Mesenchymal stem cell (in vitro differentiated cells and primary cell): ENCODE results near the gene ZDHHC1.
A peak's percentile ranks its signal among the peaks of the same experiment; 100 is the strongest.
"Not testable (repeated sequence)": the region's sequence is repeated elsewhere in the genome, so short reads cannot be mapped to it uniquely, and the experiment has no call there.

ENCODE experiments used
- DNase-seq: peaks from one replicate; pipeline ENCODE4 v3.0.0-alpha.2; 2013
- H2AFZ ChIP-seq: one replicate; pipeline ENCODE4 v1.6.1; 2013; ENCODE audit warnings: low read depth, mild to moderate bottlenecking, control low read depth, inconsistent platforms, low read length, moderate library complexity
- H2AK5ac ChIP-seq: 2 replicates; pipeline ENCODE4 v1.6.1; 2013; ENCODE audit warnings: low read length, moderate library complexity, mild to moderate bottlenecking, inconsistent platforms; ENCODE audit not compliant: severe bottlenecking
- H2BK120ac ChIP-seq: one replicate; pipeline ENCODE4 v1.6.1; 2013; ENCODE audit warnings: low read depth, mild to moderate bottlenecking, inconsistent platforms, low read length, moderate library complexity
- H2BK12ac ChIP-seq, 2 experiments: one replicate each; pipeline ENCODE4 v1.6.1; 2013; ENCODE audit warnings: inconsistent platforms in 2 of 2, low read length in 2 of 2, mild to moderate bottlenecking in 2 of 2, moderate library complexity in 2 of 2, control low read depth in 1 of 2
- H2BK15ac ChIP-seq: one replicate; pipeline ENCODE4 v1.6.1; 2013; ENCODE audit warnings: mild to moderate bottlenecking, low read depth, inconsistent platforms; ENCODE audit not compliant: poor library complexity, severe bottlenecking
- H2BK5ac ChIP-seq: 2 replicates; pipeline ENCODE4 v1.6.1; 2013; ENCODE audit warnings: low read depth, mild to moderate bottlenecking, low read length, control low read depth, inconsistent platforms; ENCODE audit not compliant: poor library complexity, severe bottlenecking
- H3K14ac ChIP-seq, 2 experiments: one replicate each; pipeline ENCODE4 v1.6.1; 2013; ENCODE audit warnings: inconsistent platforms in 2 of 2, low read length in 2 of 2, control low read depth in 1 of 2, mild to moderate bottlenecking in 1 of 2, moderate library complexity in 1 of 2
- H3K18ac ChIP-seq, 2 experiments: one replicate each; pipeline ENCODE4 v1.6.1; 2013; ENCODE audit warnings: inconsistent platforms in 2 of 2, low read length in 2 of 2, control low read depth in 1 of 2, low read depth in 1 of 2, mild to moderate bottlenecking in 1 of 2
- H3K23ac ChIP-seq, 2 experiments: one replicate each; pipeline ENCODE4 v1.6.1; 2013; ENCODE audit warnings: inconsistent platforms in 2 of 2, low read length in 2 of 2, mild to moderate bottlenecking in 2 of 2, moderate library complexity in 2 of 2, control low read depth in 1 of 2
- H3K27ac ChIP-seq: 2 replicates; pipeline ENCODE4 v1.5.1; 2013; ENCODE audit warnings: mild to moderate bottlenecking, moderate library complexity, low read length, control low read depth, inconsistent platforms; ENCODE audit not compliant: poor library complexity, severe bottlenecking
- H3K27me3 ChIP-seq, 2 experiments: 2 replicates each; pipeline versions ENCODE4 v1.6.1 to v1.7.0; 2013; ENCODE audit warnings: low read length in 2 of 2, mild to moderate bottlenecking in 2 of 2, moderate library complexity in 2 of 2, control low read depth in 1 of 2, inconsistent platforms in 1 of 2; ENCODE audit not compliant: control insufficient read depth in 1 of 2, insufficient read depth in 1 of 2
- H3K36me3 ChIP-seq, 2 experiments: 2 replicates each; pipeline versions ENCODE4 v1.6.1 to v1.7.0; 2013; ENCODE audit warnings: low read length in 2 of 2, control low read depth in 1 of 2, inconsistent platforms in 1 of 2, low read depth in 1 of 2, mild to moderate bottlenecking in 1 of 2; ENCODE audit not compliant: insufficient read depth in 2 of 2, control insufficient read depth in 1 of 2
- H3K4ac ChIP-seq, 2 experiments: one replicate each; pipeline ENCODE4 v1.6.1; 2013; ENCODE audit warnings: inconsistent platforms in 2 of 2, low read length in 2 of 2, mild to moderate bottlenecking in 2 of 2, moderate library complexity in 2 of 2, control low read depth in 1 of 2, low read depth in 1 of 2
- H3K4me1 ChIP-seq: 2 replicates; pipeline ENCODE4 v1.6.1; 2013; ENCODE audit warnings: low read depth, low read length, control low read depth; ENCODE audit not compliant: control insufficient read depth, insufficient read depth
- H3K4me2 ChIP-seq: 2 replicates; pipeline ENCODE4 v1.6.1; 2013; ENCODE audit warnings: low read length, mild to moderate bottlenecking, inconsistent platforms; ENCODE audit not compliant: poor library complexity, severe bottlenecking
- H3K4me3 ChIP-seq, 2 experiments: 2 replicates each; pipeline versions ENCODE4 v1.5.1 to v1.7.0; 2013; ENCODE audit warnings: low read length in 2 of 2, mild to moderate bottlenecking in 2 of 2, control low read depth in 1 of 2, low read depth in 1 of 2; ENCODE audit not compliant: insufficient read depth in 1 of 2
- H3K79me1 ChIP-seq: replicated peaks from 2 replicates; pipeline ENCODE4 v1.6.1; 2013; ENCODE audit warnings: mild to moderate bottlenecking, control low read depth, low read length, inconsistent platforms; ENCODE audit not compliant: poor library complexity, severe bottlenecking
- H3K9ac ChIP-seq: 2 replicates; pipeline ENCODE4 v1.7.0; 2013; ENCODE audit warnings: mild to moderate bottlenecking, low read length, moderate library complexity
- H3K9me3 ChIP-seq: 2 replicates; pipeline ENCODE4 v1.7.0; 2013; ENCODE audit warnings: mild to moderate bottlenecking, low read length; ENCODE audit not compliant: control insufficient read depth
- H4K8ac ChIP-seq: one replicate; pipeline ENCODE4 v1.6.1; 2013; ENCODE audit warnings: inconsistent platforms, mild to moderate bottlenecking, low read length, moderate library complexity
- H4K91ac ChIP-seq: one replicate; pipeline ENCODE4 v1.6.1; 2013; ENCODE audit warnings: mild to moderate bottlenecking, low read length, inconsistent platforms
- WGBS: methylation state at CpG from one replicate; pipeline ENCODE4 v1.1.7; 2013; ENCODE audit warnings: mixed read lengths; 5-methylcytosine and 5-hydroxymethylcytosine counted together

Gene ZDHHC1

DNA sequence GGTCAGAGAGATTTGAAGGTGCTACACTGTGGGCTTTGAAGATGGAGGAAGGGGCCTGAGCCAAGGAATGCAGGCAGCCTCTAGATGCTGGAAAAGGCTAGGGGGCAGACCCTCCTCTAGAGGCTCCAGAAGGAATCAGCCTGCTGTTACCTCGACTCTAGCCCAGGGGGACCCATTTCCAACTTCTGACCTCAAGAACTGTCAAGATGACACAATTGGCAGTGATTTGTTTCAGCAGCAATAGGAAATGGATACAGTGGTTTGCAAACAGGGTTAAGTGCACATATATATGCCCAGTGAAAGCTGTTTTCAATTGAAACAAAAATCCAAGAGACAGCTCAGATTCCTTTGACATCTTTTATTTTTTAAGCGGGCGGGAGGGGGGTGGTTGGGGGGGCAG lies 3.7 kb upstream of the ZDHHC1 start:
- no peak overlapping the region for H3K4me3 ChIP-seq
- no peak overlapping the region for H2BK5ac ChIP-seq
- no peak overlapping the region for H2BK12ac ChIP-seq
- no peak for DNase-seq
- H3K79me1 ChIP-seq: peaks cover 3% of the 10 kb centered on the region
- H3K36me3 ChIP-seq: no peaks in the 10 kb centered on the region
- no peak overlapping the region for H2BK120ac ChIP-seq
- H3K18ac ChIP-seq: no peak overlapping the region
- H3K4ac ChIP-seq: no peak overlapping the region
- WGBS: 68% methylated on average over 2 of the region's 3 CpGs
- H2BK15ac ChIP-seq: no peak overlapping the region
- no peaks in the 10 kb centered on the region for H3K9me3 ChIP-seq
- no peak overlapping the region for H4K91ac ChIP-seq
- H3K4me1 ChIP-seq: peaks cover 2% of the 10 kb centered on the region
- no peak overlapping the region for H2AFZ ChIP-seq
- peaks cover 0 to 37% of the 10 kb centered on the region in 2 experiments for H3K27me3 ChIP-seq
- H3K14ac ChIP-seq: no peak overlapping the region
- no peak overlapping the region for H4K8ac ChIP-seq
- no peak overlapping the region for H2AK5ac ChIP-seq
- no peak overlapping the region for H3K9ac ChIP-seq
- no peak overlapping the region for H3K4me2 ChIP-seq
- no peak overlapping the region for H3K23ac ChIP-seq
- no peak overlapping the region for H3K27ac ChIP-seq

DNA sequence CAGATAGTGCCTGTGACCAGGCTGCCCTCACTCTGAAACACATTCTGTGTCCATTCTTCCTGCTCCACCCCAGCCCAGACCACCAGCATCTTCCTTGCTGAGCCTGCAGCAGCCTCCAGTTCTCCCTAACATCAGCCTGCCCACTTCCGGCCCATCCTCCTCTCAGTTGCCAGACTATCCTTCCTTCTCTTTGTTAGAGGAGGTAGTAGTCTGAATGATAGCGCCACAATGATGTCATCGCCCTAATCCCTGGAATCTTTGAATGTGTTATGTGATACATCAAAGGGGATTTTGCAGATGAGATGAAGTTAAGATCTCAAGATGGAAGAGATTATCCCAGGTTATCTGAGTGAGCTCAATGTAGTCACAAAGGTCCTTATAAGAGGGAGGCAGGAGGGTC lies 3.2 kb upstream of the ZDHHC1 start:
- Histone ChIP-seq H3K9ac (no peak overlapping the region), H2BK15ac (no peak overlapping the region), H3K4me1 (peaks cover 2% of the 10 kb centered on the region), H3K18ac (no peak overlapping the region), H2BK120ac (no peak overlapping the region), H3K9me3 (no peaks in the 10 kb centered on the region), H2AFZ (no peak overlapping the region), H4K8ac (no peak overlapping the region), H3K14ac (no peak overlapping the region), H3K4me3 (no peak overlapping the region), H3K4ac (no peak overlapping the region), H3K36me3 (peaks cover 0 to 2% of the 10 kb centered on the region in 2 experiments), H3K27ac (no peak overlapping the region), H2BK12ac (no peak overlapping the region), H3K27me3 (peaks cover 0 to 33% of the 10 kb centered on the region in 2 experiments), H3K23ac (no peak overlapping the region), H2AK5ac (no peak overlapping the region), H3K79me1 (peaks cover 3% of the 10 kb centered on the region), H3K4me2 (no peak overlapping the region), H4K91ac (no peak overlapping the region), H2BK5ac (no peak overlapping the region)
- DNase-seq: no peak
- WGBS: 88% methylated on average over 2 of the region's 3 CpGs

DNA sequence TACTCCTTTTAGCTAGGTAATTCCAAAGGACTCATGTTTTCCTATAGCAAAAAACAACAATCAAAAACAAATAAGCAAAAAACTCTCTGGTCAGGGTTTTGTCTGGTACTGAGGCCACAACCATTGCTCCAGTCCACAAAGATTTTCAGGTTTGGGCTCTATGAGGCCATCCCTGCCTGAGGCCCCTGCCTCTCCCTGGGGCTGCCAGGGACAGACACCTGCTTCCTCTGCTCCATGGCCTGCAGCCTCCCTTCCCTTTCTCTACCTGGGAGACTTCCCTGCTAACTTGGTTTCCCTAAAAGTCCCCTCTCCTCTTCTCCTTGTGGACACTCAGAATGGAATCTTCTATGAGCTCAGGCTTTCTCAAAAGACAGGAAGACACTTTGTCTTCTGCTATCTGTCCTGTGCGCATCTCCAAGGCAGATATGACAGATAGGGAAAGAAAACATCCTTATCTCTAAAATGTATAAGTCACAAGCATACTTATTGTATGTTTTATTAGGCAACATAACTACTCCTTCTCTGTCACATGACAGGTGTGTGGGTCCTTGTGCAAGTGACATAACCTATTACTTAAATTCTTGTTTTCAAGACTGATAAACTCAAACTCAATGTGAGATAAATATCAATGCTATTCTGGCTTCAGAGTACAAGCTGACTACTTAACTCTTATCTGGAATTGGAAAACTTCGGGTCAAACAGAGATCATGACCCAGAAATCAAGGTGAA lies 1.2 kb upstream of the ZDHHC1 start:
- Histone ChIP-seq H3K9ac (peak overlapping the region; percentile 97), H2BK5ac (no peak overlapping the region), H3K27ac (no peak overlapping the region), H3K27me3 (peaks cover 0 to 16% of the 10 kb centered on the region in 2 experiments), H3K9me3 (no peaks in the 10 kb centered on the region), H3K79me1 (peaks cover 3% of the 10 kb centered on the region), H3K4ac (no peak overlapping the region), H4K91ac (no peak overlapping the region), H3K4me3 (no peak overlapping the region), H3K4me1 (peaks cover 2% of the 10 kb centered on the region), H2BK120ac (no peak overlapping the region), H3K23ac (no peak overlapping the region), H2BK15ac (no peak overlapping the region), H3K14ac (no peak overlapping the region), H3K36me3 (peaks cover 0 to 5% of the 10 kb centered on the region in 2 experiments), H2BK12ac (no peak overlapping the region), H2AK5ac (no peak overlapping the region), H2AFZ (no peak overlapping the region), H4K8ac (no peak overlapping the region), H3K4me2 (no peak overlapping the region), H3K18ac (no peak overlapping the region)
- WGBS: 85% methylated on average over 1 of the region's 2 CpGs
- DNase-seq: no peak

DNA sequence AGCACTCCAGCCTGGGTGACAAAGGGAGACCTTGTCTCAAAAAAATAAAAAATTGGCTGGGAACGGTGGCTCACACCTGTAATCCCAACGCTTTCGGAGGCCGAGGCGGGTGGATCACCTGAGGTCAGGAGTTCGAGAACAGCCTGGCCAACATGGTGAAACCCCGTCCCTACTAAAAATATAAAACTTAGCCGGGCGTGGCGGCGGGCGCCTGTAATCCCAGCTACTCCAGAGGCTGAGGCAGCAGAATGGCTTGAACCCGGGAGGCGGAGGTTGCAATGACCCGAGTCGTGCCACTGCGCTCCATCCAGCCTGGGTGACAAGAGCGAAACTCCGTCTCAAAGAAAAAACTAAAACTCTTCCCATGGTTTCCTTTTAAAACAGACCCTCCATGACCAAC lies 856 bp downstream of the ZDHHC1 start:
- not testable (repeated sequence) for H2AFZ ChIP-seq, H3K14ac ChIP-seq, H3K9me3 ChIP-seq, DNase-seq, H3K23ac ChIP-seq, H3K4ac ChIP-seq, H3K4me1 ChIP-seq, H2BK15ac ChIP-seq, H3K36me3 ChIP-seq, H2BK5ac ChIP-seq, H2BK120ac ChIP-seq, H3K27me3 ChIP-seq, H2BK12ac ChIP-seq, H3K79me1 ChIP-seq, H4K91ac ChIP-seq, H2AK5ac ChIP-seq, H3K27ac ChIP-seq, H4K8ac ChIP-seq, H3K18ac ChIP-seq
- H3K9ac ChIP-seq: peak overlapping the region; percentile 97
- peak overlapping the region; percentile 86 for H3K4me2 ChIP-seq
- 98% methylated on average over 19 of the region's 19 CpGs for WGBS
- peak overlapping the region in 1 of 2 experiments; percentile 89 for H3K4me3 ChIP-seq
